Activated CD4-positive, alpha-beta T cell treated with anti-CD3 and anti-CD28 coated beads, Interleukin-2, amount 50 U/mL, for 24 hours (primary cell): ENCODE measurements around the gene ACOT12.
"Not testable (repeated sequence)": the region's sequence is repeated elsewhere in the genome, so short reads cannot be mapped to it uniquely, and the experiment has no call there.

Experiments
- DNase-seq, 2 donors: peaks; one replicate each; pipeline ENCODE4 v3.0.0-alpha.2; 2020; ENCODE audit warnings: low read depth in 1 of 2, low spot score in 1 of 2

Gene ACOT12

DNA sequence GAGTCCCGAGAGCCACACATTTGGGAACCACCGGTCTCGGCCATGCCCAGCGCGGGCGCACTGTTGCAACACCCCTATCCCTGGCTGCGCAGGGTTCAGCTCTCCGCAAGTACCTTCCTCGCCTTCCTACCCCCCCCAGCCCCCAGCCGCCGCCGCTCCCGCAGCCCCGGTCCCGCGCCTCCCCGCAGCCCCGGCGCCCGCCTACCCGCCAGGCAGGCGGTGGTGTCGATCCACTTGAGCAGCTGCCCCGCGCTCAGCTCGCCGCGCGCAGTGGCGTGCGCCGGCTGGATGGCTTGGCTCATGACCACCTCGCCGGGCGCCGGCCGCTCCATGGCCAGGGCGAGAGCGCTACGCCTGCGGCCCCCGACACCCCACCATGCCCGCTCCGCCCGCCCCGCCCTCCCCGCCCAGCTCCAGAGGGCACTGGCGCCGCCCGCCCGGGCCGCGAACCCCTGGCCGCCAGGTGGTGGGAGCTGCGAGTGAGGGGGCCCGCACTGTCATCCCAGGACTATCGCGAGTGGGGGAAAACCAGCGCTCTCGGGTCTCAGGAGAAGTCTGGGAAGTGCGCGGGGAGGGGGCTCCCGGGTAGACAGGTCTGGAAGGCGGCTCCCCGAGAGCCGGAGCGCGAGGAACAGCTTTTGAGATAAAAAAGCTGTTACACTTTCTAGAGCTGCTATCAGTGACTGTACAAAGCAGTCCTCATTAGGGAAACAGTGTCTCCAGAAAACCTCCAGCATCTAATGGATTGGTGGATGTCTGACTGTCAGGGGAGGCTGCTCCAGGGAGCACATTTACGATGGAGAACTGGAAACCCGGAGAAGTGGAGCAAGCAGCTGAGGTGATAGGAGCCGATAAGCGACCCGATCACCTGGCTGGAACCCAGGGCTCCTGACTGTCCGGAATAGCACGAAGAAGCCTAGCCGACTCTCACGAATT is at the start of gene ACOT12:
Gene ACOT12, minus strand, starts transcription at position 352 of the 936 bp plus-strand sequence. Its CDS starts 20 bp downstream, at position 332.
- no peak for DNase-seq

DNA sequence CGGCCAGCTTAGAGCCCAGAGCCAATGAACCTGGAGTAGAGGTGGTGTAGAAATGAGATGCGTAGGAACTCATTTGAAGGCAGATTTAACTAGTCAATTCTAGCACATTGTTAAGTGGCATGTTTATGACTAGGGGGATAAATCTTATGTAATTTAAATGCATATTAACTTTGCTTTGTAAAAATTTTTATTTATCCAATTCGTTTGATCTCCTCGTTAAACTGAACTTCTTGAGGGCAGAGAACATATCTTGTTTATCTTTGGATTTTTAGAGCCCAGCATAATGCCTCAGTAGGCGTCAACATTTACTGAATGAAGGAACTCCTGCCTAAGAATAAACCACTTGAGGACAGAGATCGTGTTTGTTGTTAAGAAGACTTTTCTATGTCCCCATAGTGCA is 41.1 kb upstream of the ACOT12 start:
- no peak for DNase-seq

DNA sequence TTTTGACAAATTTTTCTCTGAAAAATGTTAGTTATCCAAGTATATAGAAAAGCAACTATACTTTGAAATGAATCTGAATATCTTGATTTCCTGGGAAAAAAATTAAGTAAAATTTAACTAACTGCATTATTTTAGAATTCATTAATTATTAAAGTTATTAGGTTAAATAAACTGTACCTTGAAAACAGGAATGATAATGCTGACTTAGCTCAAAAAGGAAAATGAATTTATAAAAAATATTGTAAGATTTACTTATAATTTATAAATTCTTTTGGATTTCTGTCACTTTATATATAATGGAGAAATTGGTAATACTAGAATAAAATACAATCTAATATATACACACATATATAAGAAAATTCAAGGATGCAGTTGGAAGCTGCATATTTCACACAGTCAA is 36.1 kb upstream of the ACOT12 start:
- DNase-seq, result no peak

DNA sequence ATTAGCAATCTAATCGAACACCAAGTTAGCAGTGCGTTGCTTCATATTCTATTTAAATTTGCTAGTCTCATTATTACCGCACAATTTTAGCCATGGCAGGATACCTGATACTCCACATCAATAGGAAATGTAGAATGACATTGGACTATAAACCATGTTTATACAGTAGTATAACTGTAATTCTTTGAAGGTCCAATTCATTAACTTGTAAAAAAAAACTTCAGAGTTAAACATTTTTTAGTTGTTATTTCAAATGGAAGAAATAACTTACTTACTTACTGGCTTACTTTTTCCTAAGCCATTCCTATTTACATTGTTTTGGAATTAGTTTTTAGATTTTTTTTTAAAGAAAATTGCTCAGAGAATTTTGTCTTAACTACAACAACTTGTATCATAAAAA is 35.4 kb upstream of the ACOT12 start:
- no peak for DNase-seq

DNA sequence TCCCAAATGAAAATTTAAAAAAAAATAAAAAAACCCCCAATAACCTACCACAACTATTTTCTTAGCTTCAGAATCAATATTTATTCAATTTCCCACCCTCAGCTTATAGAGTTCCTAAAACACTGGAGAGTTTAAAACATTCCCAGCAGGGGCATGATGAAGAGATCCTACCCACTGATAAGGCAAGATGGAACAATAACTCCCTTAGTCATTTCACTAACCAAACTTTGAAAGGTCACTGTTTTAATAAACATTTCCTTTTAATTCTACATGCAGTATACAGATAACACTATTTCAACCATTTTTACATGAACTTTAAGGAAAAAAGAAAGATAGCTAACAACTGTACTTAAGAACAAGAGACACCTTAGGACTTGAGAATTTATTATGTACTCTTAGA is 34.9 kb upstream of the ACOT12 start:
- no peak for DNase-seq

DNA sequence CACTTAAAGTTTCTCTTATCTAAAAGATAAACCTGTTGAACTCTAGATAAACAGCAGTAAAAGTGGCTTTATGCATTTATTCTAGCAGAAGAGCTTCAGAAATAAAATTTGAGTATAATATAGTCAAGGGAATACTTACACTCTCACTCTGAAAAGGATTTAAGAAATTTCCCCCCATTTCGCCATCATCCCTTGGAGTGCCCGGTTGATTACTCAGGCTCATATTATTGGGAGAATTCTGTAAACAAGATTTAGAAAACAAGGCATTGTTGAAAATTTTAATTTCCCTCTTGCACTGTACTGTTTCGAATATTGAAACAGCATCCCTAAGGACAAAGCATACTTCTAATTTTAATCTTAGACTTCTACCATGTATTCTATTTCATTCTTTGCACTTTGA is 34.5 kb upstream of the ACOT12 start:
- no peak for DNase-seq

DNA sequence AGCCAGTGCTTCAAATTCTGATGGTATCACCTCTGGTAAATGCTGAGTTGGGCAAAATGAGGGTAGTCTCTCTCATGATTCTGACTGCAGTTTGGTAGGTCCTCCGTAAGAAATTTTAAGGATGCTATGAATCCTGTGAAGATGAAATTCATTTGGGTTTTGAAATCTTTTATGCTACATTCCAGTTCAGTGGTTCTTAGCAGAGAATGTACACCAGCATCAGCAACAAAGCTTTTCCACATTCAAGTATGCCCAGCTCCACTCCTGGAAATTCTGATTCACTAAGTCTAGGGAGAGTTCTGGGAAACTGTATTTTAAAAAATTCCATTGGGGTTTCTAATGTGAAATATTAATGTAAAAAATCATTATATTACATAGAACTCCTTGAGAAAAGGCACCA is 33.6 kb upstream of the ACOT12 start:
- DNase-seq, result no peak

DNA sequence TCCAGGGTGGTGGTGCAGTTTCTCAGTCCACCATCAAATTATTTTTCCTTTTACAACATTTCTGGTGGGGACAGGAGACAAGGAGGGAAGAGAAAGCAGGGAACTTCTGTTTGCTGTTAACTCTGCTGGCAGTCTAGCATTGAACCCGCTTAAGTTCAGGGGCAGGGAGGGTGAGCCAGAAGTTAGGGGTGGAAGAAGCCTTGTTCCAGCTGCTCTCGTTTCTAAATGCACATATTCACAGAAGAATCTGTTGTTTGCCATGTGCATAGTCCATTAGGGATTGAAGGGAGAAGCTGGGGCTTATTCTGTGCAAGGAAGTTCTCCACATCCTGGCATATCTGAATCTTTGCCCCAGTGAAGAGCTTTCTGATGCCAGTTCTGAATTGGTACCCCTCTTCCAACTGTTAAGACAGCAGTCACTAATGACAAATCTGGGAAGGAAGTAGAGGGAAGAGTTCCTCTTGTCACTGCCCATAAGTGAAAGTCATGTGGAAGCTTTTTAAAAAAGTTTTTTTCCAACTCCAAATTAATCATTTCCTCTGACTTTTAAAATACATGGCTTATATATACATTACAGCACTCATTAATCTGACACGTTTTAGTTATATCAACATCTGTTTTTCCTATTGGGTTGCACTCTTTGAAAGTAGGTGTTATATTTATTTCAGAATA is 32.6 kb upstream of the ACOT12 start:
- no peak for DNase-seq

DNA sequence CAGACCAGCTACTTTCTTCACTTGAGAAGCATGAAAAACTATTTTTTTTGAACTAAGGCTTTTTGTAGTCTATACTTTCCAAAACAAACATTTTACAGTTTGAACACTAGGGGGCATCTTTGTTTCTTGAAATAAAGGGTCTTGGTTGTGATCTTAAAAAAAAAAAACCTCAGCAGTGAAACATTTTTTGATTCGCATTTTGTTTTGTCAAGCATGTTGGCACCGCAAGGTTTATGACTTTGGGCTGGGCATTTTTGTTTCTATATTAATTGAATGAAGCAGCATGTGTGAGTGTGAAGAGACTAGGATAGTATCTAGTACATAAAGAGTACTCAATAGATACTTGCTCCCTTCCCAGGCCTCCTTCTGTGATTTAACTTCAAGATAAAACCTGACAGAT is 31.6 kb upstream of the ACOT12 start:
- DNase-seq, result no peak

DNA sequence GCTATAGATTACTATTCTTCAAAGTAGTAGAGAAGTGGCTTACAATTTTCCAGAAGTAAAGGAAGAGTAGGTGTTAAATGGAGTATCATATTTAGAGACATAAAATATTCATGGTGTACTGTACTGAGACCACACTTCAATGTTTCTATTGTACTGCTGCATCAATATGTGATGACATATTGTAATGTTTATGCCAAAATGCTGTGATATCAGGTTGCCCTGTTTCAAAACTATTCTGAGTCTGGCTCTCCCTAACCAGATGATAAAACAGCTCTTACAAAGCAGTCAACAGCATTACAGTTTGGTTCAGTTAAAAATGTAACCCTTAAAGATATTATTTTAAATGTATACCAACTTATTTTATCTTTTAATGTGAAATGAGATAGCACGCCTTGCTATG is 30.8 kb upstream of the ACOT12 start:
- DNase-seq, result no peak

DNA sequence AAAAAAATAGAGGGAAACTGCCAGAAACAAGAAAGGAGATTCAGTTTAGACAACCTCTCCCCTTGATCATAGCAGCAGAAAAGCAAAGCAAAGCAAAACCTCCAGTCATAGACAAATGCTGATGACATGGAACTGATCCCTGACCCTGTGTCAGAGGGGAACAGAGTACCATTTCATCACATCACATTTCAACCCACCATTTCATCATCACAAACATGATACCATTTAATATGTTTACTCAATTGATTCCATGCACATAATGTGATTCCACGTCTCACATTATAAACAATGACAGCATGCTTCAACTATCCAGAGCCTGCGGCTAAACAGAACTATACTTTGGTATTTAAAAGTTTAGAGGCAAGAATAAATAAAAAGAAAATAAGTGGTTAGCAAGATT is 28.7 kb upstream of the ACOT12 start:
- DNase-seq, result no peak

DNA sequence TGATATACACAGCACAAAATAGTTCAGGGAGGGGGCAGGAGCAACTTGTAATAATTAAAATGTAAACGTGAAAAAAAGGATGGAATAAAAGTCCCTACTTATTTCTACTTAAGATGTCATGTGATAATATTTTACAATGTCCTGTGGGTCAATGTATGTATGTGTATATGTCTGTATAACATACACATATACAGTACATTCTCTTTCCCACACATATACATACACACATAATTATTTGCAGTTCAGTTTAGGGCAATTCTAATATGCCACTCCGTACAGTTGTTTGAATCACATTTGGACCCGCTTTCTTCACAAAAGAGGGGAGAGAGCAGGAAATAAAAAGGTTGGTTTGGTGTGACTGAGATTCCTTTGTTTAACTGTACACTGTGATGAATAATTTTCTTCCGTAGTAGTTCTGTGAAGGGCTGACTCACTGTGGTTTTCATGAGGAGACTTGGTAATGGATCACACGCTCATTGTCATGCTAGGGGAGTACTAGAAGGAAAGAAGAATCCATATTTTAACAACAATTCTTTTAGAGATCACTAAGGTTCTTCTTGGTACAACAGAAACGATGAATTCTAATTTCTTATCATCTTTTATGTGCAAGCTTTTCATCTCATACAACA is 26.2 kb upstream of the ACOT12 start:
- DNase-seq, result peak in 1 of 2 donors; percentile 7

DNA sequence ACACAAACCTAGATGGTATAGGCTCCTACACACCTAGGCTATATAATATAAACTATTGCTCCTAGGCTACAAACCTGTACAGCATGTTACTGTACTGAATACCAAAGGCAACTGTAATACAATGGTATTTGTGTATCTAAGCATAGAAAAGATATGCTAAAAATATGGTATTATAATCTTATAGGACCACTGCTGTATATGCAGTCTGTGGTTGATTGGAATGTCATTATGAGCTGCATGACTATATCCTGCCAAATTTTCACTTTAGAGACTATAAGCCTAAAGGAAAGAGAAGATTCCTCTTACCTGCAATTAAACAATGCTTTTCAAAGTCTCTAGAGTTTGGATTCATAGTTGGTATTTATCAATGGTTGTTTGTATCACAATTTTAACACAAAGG is 24.7 kb upstream of the ACOT12 start:
- no peak for DNase-seq

DNA sequence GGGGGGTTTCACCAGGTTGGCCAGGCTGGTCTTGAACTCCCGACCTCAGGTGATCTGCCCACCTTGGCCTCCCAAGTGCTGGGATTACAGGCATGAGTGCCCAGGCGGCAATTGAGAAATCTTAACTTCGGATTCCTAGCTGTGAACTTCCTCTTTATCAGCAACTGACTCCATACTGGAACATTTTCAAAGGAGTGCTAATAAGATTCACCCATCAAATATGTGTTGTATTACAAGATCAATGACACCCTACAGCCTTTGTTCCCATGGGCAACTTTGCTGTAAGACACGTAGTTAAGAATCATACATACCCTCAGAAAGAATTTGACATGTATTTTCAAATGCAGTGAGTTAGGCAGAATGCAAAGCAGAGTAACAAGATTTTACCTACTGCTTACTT is 23.1 kb upstream of the ACOT12 start:
- no peak for DNase-seq

DNA sequence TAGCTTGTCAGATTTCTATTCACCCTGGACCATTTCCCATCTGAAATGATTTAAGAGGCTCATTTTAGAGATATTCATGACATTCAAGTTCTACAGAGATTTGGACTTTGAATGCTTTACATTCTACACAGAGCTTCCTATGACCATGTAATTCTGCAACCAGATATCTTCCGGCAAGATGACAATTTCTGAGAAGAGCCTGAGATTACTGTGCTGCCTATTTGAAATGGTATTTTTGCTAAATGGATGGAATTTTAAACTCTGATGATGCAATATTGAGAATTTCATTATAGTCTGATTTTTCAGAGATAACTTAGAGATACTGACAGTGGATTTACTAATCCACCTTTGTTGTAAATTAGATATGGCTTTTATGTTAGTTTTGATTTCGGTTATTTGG is 16.0 kb upstream of the ACOT12 start:
- DNase-seq, result no peak

DNA sequence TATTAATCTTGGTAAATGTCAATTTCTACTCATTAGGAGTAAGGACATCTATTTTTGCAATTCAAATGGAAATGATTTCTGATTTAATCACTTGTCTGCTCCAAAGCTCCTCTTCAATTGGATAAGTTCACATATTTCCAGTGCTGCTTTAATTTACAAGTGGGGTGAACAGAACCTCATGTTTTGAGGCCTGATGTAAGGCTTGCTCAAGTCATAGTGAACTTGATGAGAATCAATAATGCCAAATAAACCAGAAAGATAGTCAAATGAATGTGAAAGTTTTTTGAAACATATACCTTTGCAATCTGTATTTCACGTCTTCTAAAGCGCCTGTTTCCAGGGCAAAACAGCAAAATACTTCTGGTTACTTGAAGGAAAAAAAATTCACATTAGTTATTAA is 15.4 kb upstream of the ACOT12 start:
- no peak for DNase-seq

DNA sequence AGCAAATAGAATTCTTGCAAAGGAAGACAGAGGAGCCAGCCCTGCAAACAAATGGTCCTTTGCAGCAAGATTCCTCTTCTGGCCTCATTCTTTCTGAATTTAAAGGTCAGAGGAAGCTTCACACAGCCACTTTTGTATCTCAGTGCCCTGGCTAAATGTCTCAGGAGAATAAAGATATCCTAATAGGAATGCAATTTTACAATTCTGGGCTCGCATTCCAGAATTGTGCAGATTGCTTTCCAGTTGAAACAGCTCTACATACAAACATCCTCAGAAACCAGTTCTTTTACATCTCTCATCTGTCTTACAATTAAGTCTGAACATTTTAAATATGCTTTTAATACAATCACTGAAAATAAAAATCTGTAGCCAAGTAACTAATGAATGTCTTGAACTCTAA is 14.6 kb upstream of the ACOT12 start:
- DNase-seq, result no peak

DNA sequence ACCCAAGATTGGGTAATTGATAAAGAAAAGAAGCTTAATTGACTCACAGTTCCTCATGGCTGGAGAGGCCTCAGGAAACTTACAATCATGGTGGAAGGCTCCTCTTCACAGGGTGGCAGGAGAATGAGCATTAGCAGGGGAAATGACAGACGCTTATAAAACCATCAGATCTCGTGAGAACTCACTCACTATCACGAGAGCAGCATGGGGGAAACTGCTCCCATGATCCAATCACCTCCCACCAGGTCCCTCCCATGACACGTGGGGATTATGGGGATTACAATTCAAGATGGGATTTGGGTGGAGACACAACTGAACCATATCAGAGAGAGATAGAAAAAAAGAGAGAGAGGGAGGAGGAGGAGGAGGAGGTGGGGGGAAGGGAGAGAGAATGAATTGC is 13.9 kb upstream of the ACOT12 start:
- DNase-seq, result not testable (repeated sequence)

DNA sequence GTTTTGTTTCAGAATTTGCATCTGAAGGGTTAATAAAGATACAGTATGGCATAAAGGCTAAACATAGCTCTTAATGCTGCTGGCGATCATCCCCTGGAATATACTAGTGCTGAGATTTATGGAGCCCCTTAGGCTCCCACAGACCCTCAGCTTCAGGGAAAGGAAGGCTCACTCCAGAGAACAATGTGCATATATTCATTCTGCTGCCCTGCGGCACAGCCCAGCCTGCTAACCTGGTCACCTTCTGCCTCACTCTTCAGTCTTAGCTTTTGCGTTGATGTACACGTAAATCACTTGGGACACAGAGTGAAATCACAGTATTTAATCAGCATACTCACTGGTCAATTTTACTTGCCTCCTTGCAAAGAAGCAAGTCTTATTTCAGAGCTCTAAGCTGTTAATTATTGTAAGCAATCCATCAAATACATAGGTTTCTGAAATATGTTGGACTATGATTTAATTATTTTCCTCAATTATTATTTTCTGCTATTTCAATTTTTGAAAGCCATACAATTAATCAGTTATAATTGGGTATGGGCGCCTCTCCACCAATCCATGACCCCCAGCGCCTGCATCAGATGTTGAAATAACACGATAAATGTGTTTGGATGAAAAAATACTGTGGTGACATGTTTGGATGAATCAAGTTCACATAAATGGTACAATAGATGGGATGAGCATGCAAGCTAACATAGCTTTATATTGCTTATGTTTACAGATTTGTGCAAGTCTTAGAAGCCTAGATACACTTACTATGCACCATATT is 11.4 kb upstream of the ACOT12 start:
- no peak for DNase-seq

DNA sequence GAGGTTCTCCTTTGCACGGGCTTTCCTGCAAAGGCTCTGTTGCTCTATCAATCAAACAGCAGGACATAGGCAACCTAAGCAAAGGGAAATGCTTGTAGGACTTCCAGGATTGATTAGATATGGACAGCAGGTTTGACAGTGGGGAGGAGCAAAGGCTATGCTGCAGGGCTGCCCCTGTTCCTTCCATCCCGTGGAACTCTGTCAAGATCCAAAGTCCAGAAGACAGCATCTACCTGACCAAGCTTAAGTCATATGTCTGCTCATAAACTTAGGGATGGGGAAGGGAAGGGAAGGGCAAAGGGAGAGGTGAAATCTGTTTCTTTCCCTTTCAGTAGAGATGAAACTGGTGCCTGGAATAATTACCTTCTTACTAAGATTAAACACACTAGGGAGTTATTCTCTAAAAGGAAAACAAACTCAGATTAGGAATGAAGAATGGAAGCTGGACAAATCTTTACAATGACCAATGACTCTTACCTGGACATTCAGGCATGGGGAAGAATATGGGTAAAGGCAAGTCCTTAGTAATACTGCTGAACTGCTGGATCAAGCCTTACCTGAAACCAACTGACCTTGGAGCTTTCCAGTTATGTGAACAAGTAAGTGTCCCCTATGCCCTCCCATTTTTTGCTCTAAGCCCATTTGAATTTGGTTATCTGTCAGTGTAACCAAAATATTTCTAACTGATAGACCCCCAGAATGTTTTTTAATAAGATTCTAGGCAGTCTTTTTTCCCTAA is 8.4 kb upstream of the ACOT12 start:
- DNase-seq, result no peak

DNA sequence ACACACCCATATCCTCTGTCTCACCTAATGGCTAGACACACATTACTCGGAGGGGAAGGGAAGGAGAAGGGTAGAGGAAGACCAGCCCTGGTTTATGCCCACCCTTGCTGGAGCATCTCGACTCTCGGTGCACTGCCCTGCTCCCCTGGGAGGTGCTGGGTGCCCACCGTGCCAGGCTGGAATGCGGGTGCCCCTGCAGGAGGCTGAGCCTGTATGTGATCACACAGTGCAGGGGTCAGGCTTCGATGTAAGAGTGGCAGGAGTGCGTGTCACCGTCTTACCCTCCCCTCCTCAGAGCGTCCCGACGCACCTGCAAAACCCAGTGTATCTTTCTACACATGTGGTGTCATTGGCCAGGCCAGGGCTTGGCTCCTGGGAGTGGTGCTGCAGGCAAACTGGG is 7.3 kb upstream of the ACOT12 start:
- no peak for DNase-seq
